ENCODE measurements around the gene MYBL2.
A peak's percentile ranks its signal among the peaks of the same experiment; 100 is the strongest.
"Not testable (repeated sequence)": the region's sequence is repeated elsewhere in the genome, so short reads cannot be mapped to it uniquely, and the experiment has no call there.

The MYBL2 gene

DNA sequence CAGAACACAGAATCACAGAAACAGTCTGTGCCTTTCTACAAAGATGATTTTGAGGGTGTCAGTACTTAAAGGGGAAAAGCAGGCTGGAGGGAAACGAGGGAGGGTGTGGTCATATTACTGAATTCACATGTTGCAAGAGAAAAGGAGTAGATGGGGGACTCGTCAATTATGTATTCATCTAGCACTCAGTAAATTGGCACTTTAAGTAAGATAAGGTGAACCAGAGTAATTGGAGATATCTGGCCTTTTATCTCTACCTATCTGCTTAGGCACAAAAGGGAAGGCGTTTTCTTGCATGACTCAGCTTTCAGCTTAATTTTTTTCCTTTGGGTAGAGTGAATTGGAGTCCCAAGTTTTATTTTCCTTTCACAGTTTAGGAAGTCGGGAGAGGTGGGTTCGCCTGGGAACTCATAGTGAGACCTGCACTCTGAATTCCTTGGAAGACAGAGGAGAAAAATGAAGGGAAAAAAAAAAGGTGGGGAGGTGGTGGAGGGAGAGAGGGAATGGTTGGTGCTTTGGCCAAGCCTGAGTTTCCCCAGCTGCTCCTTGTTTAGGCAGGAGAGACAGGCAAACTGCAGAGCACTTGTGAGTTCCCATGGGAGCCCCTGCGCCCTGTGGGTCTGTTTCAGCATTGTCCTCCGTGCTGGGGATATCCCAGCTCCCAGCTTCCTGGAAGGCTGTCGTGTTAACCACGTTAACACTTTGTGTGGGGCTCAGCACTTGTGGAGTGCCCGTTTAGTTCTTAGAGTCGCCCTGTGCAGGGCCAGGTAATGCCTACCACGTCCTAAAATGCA is 79.6 kb downstream of the MYBL2 start:
- Mint-ChIP-seq H3K27me3 (no peaks in the 10 kb centered on the region), H3K9me3 (peaks cover 5% of the 10 kb centered on the region), H3K36me3 (no peaks in the 10 kb centered on the region), H3K4me3 (no peak overlapping the region), H3K27ac (peak overlapping the region; percentile 44), H3K4me1 (peaks cover 21% of the 10 kb centered on the region)
- ATAC-seq: no peak

DNA sequence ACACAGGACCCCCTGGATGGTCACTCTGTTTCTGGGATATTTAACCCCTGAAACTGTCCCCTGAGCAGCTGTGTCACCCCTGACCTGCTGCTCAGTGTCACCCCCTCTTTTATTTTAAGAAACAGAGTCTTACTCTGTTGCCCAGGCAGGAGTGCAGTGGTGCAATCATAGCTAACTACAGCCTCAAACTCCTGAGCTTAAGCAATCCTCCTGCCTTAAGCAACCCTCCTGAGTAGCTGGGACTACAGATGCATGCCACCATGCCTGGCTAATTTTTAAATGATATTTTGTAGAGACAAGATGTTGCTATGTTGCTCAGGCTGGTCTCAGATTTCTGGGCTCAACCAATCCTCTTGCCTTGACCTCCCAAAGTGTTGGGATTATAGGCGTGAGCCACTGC is 81.4 kb downstream of the MYBL2 start:
- Mint-ChIP-seq H3K36me3 (no peaks in the 10 kb centered on the region), H3K4me3 (no peak overlapping the region), H3K27ac (no peak overlapping the region), H3K4me1 (peaks cover 37% of the 10 kb centered on the region), H3K27me3 (no peaks in the 10 kb centered on the region), H3K9me3 (peaks cover 2% of the 10 kb centered on the region)
- ATAC-seq: no peak

DNA sequence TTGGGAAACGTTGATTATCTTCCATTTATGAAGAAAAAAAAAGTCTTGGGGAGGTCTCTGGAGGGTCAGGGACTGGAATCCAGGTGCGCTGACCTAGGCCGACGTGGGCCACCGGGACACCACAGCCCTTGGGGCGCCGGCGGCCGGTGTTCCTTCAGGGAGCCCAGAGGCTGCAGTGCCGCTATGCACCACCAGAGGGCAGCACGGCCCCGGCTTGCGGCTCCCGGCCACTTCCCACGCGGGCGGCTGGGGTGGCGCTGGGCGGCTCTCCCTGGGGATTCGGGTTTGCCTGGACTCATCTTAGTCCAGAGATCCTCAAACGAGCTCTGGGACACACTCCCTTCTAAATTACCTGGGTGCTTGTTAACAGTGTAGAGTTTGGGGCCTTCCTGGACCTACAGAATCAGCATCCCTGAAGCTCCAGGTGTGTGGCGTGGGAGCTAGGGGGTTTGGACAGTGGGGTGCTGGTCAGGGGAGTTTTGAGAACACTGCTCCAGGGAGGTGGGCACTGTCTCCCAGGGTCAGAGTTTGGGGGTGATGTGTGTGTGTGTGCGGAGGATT is 82.9 kb downstream of the MYBL2 start:
- Mint-ChIP-seq H3K27ac (peak overlapping the region; percentile 99), H3K4me1 (peaks cover 37% of the 10 kb centered on the region), H3K36me3 (peaks cover 8% of the 10 kb centered on the region), H3K4me3 (no peak overlapping the region), H3K9me3 (peaks cover 6% of the 10 kb centered on the region), H3K27me3 (no peaks in the 10 kb centered on the region)
- ATAC-seq: no peak

DNA sequence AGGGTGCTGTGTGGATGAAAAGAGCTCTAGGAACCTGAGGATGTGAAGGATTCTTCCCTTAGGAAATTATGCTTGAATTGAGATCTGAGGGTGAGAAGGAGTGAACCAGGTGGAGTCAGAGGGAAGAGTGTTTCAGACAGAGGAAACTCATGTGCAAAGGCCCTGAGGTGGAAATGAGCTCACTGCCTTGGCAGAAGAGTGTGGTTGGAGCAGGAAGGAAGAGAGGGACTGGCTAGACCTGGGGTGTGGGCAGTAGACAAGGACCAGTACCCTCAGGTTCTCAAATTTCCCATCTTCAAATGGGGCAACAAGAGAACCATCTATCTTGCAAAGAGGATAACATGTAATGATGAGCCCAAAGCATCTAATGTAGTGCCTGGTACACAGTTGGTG is 83.9 kb downstream of the MYBL2 start:
- H3K36me3 Mint-ChIP-seq: peaks cover 10% of the 10 kb centered on the region
- H3K27ac Mint-ChIP-seq: peak overlapping the region; percentile 99
- H3K4me1 Mint-ChIP-seq: peaks cover 37% of the 10 kb centered on the region
- peaks cover 6% of the 10 kb centered on the region for H3K9me3 Mint-ChIP-seq
- no peak for ATAC-seq
- no peak overlapping the region for H3K4me3 Mint-ChIP-seq
- H3K27me3 Mint-ChIP-seq: no peaks in the 10 kb centered on the region

DNA sequence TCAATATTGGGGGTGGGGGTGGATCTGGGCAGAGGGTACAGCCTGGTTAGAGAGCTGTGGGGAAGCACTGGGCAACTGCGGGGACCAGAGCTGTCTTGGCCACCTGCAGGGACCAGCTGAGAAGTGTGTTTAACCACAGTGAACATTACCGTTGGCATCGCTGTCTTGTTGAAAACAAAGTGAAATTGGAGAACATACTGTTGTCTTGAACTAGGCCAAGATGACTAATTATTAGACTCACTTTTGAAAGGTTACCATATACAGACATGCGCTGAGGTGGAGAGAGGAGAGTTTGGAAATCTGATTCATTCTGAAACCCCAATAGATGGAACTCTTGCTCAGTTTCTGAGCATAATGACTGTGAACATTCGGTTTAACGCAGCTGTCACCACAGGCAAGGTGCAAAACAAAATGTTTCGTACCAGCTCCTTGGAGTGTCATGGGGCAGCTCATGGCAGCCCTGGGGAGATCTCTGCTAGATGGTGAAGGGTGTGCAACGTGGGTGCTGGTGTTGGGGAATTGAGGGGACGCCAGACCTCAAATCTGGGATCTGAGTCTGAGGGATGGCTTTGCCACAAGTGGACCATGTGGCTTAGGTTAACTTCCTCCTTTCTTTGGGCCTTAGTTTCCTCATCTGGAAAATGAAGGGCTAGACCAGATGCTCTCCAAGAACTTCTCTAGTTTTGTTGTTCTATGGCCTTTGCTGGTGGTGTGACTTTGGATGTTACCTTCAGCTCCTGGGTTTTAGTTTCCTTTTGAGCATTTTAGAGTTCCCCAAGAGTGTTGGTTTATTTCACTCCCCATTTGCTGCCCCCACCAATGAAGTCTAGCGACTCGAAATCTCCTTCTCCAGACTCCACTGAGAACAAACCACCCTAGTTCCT is 84.5 kb downstream of the MYBL2 start:
- H3K27ac Mint-ChIP-seq: peak overlapping the region; percentile 99
- H3K36me3 Mint-ChIP-seq: peaks cover 10% of the 10 kb centered on the region
- ATAC-seq: peak; percentile 89
- peak overlapping the region; percentile 51 for H3K4me3 Mint-ChIP-seq
- H3K4me1 Mint-ChIP-seq: peaks cover 37% of the 10 kb centered on the region
- H3K9me3 Mint-ChIP-seq: peaks cover 6% of the 10 kb centered on the region
- no peaks in the 10 kb centered on the region for H3K27me3 Mint-ChIP-seq

DNA sequence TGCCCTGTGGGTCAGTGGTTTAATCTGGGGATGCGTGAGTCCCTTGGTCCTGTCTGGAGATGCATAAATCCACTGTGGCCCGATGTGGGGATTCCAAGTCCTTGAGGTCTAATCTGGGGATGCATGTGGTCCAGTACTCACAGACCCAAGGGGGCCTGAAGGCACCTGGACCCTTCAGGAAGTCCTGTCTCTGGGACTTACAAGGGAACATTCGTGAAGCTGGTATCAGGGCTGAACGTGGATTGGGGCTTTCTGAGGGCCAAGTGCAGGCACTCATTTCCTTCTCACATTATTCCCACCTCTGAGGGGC is 85.1 kb downstream of the MYBL2 start:
- Mint-ChIP-seq H3K9me3 (peaks cover 6% of the 10 kb centered on the region), H3K4me1 (peaks cover 37% of the 10 kb centered on the region), H3K27me3 (no peaks in the 10 kb centered on the region), H3K4me3 (peak overlapping the region; percentile 51), H3K36me3 (peaks cover 10% of the 10 kb centered on the region), H3K27ac (peak overlapping the region; percentile 99)
- ATAC-seq: no peak

DNA sequence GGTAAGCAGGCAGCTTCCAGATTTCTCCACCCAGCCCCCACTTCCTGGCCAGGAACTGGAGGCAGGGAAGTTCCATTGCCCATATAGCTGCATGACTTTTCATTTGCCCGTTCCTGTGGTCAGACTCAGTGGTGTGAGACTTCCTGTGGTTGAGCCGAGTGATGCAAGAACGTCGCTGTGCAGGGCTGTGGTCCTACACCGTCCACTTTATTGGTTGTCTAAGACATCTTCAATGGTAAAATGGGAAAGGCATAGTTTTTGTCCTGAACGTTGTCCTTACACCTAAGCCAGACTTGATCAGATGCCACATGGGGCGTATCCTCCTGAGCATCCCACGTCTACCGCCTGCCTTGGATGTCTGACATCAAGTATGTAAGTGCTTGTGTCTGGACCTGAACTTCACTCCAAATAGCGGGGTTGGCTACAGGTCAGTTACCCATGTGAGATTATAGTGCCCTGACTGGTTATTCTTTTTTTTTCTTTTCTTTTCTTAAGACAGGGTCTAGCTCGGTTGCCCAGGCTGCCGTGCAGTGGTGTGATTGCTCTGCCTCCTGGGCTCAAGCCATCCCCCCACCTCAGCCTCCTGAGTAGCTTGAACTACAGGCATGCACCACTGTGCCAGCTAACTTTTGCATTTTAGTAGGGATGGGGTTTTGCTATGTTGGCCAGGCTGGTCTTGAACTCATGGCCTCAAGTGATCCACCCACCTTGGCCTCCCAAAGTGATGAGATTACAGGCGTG is 85.8 kb downstream of the MYBL2 start:
- H3K27me3 Mint-ChIP-seq: no peaks in the 10 kb centered on the region
- peak overlapping the region; percentile 51 for H3K4me3 Mint-ChIP-seq
- peaks cover 6% of the 10 kb centered on the region for H3K9me3 Mint-ChIP-seq
- H3K4me1 Mint-ChIP-seq: peaks cover 37% of the 10 kb centered on the region
- H3K36me3 Mint-ChIP-seq: peaks cover 10% of the 10 kb centered on the region
- H3K27ac Mint-ChIP-seq: peak overlapping the region; percentile 99
- peak; percentile 71 for ATAC-seq

DNA sequence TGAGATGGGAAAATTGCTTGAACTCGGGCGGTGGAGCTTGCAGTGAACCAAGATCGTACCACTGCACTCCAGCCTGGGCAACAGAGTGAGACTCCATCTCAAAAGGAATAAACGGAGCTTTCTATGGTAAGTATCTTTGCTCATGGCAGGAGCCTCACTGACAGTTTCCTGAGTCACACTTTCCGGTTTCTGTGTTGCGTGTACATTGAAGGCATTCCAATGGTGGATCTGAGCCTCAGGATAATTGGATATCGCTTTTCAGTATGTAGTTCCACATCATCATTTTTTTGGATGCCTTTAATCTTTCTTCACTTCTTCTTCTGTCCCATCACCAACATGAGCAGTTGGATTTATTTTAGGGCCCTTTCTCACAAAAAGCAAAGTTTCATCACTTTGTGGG is 88.5 kb downstream of the MYBL2 start:
- Mint-ChIP-seq H3K27me3 (no peaks in the 10 kb centered on the region), H3K4me1 (peaks cover 28% of the 10 kb centered on the region), H3K36me3 (peaks cover 10% of the 10 kb centered on the region), H3K27ac (no peak overlapping the region), H3K9me3 (peaks cover 6% of the 10 kb centered on the region), H3K4me3 (no peak overlapping the region)
- ATAC-seq: no peak

DNA sequence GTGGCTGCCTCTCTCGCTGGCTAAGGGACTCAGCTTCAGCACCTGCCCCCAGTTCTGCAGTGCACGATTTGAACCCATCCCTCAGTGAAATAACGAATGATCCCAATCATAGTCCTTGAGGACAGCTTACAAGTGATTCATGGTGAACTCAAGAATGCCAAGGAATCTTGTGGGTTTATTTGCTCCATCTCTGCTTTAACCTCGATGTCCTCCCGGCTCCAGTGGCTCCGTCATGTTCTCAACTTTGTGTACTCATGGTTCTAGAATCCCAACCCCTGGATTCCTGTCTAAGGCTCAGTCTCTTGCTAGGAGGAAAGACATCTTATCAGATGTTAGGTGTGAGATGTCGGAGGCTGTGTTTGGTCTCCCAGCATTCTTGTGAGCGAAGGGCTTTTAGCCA is 88.9 kb downstream of the MYBL2 start:
- Mint-ChIP-seq H3K4me3 (no peak overlapping the region), H3K27ac (peak overlapping the region; percentile 14), H3K36me3 (peaks cover 10% of the 10 kb centered on the region), H3K9me3 (peaks cover 4% of the 10 kb centered on the region), H3K27me3 (no peaks in the 10 kb centered on the region), H3K4me1 (peaks cover 23% of the 10 kb centered on the region)
- ATAC-seq: no peak

DNA sequence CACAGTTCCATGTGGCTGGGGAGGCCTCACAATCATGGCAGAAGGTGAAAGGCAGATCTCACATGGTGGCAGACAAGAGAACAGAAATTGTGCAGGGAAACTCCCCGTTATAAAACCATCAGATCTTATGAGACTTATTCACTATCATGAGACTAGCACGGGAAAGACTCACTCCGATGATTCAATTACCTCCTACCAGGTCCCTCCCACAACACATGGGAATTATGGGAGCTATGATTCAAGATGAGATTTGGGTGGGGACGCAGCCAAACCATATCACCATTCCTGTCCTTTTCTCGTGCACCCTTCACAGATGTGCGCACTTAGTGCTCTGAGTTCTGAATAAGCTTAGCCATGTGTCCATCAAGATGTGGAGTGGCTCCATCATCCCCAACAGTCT is 91.0 kb downstream of the MYBL2 start:
- peaks cover 10% of the 10 kb centered on the region for H3K36me3 Mint-ChIP-seq
- peak overlapping the region; percentile 51 for H3K27ac Mint-ChIP-seq
- H3K4me1 Mint-ChIP-seq, ATAC-seq, H3K4me3 Mint-ChIP-seq, H3K9me3 Mint-ChIP-seq, H3K27me3 Mint-ChIP-seq: not testable (repeated sequence)

DNA sequence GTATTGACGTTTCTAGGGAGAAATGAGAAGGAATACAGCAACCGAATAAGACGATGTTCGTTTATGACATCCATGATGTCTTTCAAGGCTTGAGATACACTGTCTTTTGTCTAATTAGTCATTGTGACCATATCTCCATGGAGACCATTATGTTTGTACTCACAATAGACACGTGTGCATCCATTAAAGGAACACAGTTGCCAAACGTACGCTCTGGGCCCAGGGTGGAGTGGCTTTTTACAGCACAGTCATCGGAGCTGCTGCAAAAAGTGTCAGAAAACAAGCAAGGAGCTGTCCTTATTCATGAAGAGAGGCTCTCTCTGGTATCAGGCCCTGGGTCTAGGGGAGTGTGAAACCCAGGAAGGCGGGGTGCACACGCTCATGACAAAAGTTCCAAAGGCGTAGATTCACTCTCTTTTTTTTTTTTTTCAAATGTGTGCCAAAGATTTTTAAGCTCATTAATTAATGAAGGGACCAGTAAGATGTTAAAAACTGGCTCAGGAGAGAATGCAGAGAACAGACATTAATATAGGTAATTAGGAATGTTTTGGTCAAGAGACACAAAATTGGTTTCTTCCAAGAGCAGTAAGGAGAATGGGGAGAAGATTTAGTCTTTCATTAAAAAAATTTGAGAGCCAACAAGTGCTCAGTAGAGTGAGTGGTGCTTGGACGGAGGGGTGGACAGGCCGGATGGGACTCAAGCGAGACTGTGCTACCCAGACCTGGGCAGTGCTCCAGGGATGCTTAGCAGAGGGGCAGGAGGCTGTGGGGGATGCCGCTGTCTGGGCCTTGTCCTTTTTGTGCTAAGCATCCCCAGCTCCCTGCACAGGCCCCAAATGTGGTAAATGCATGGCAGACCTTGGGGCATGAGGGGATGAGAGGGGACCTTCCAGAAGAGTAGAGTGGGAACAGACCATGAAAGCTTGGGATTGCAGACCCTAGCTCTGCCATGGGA is 94.7 kb downstream of the MYBL2 start:
- ATAC-seq: no peak
- no peaks in the 10 kb centered on the region for H3K36me3 Mint-ChIP-seq
- H3K27ac Mint-ChIP-seq: no peak overlapping the region
- peaks cover 4% of the 10 kb centered on the region for H3K27me3 Mint-ChIP-seq
- no peaks in the 10 kb centered on the region for H3K4me1 Mint-ChIP-seq
- H3K4me3 Mint-ChIP-seq: no peak overlapping the region
- no peaks in the 10 kb centered on the region for H3K9me3 Mint-ChIP-seq

DNA sequence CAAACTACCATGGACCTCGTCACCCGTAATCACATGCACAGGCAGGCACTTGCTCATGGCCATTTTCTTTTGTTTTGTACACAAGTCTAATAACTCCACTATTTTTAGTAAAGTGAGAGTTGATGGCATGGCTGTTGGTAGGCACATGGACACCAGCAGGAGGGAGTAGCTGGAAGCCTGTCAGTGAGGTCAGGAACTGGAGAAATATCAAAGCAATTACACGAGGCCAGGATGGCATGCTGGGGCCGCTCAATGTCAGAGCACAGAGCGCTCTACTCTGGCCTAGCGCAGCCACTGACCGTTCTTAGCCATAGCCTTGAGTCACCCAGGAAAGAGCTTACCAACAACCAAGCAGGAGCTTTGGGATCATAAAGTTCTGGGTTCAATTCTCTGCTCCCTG is 96.0 kb downstream of the MYBL2 start:
- Mint-ChIP-seq H3K27me3 (peaks cover 10% of the 10 kb centered on the region), H3K4me1 (no peaks in the 10 kb centered on the region), H3K27ac (no peak overlapping the region), H3K9me3 (no peaks in the 10 kb centered on the region), H3K36me3 (no peaks in the 10 kb centered on the region), H3K4me3 (no peak overlapping the region)
- ATAC-seq: no peak

DNA sequence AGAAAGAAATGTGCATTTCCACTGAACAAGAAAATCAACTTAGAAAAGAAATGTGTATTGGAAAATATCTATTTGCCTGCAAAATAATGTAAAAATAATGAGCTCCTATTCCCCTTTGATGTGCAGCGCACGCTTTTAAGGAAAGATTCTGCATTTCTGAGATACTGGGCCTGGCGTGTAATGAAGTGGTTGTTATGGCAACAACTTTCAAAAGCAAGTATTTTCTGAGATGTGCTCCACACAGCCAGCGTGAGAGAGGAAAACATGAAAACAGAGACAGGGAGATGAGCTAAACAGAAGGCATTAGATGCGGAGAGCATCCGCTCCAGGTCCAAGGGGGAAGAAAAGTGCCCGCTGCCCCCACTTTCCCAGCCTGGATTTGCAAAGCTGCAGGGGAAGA is 99.0 kb downstream of the MYBL2 start:
- Mint-ChIP-seq H3K27me3 (peaks cover 19% of the 10 kb centered on the region), H3K9me3 (no peaks in the 10 kb centered on the region), H3K36me3 (no peaks in the 10 kb centered on the region), H3K4me1 (no peaks in the 10 kb centered on the region), H3K4me3 (no peak overlapping the region), H3K27ac (no peak overlapping the region)
- no peak for ATAC-seq

All from stimulated activated memory B cell treated with anti-CD40 and anti-IgM and Interleukin-4, amounts not matched to agents 10 μg/mL and 1 μg/mL and 100 μg/mL, for 72 hours (primary cell).